ENCODE results near the gene ADRA2C.

ADRA2C gene

DNA sequence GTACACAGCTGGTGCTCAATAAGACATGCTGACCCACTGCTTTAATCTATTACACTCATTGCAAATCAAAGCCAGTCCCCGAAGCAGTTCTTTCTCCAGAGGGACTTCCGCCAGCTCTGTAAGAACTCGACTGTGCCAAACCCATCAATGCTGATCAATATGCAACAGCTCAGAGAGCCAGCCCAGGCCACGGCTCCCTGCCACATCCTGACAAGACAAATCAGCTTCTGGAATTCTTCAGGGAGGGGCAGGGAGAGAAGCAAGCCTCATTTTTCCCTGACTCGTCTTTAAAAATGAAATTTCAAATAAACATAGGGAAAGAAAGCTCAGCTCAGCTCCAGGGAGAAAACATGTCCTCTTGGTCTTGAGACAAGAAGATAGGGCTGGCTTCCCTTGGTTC, 5.3 kb upstream of the ADRA2C start:
- Histone ChIP-seq H3K36me3 (ENCODE audit: control insufficient read depth, insufficient read depth, low read length) (no peaks in the 10 kb centered on the region), H3K4me3 (ENCODE audit: low read depth, low read length) (no peak overlapping the region), H3K9ac (ENCODE audit: low read depth, low read length) (no peak overlapping the region), H3K27me3 (ENCODE audit: control insufficient read depth, insufficient read depth, low read length) (peaks cover 17% of the 10 kb centered on the region), H3K9me3 (ENCODE audit: control insufficient read depth, insufficient read depth, low read length) (no peaks in the 10 kb centered on the region), H3K4me1 (ENCODE audit: control insufficient read depth, insufficient read depth, low read length) (no peaks in the 10 kb centered on the region; the same call in 1 of the 2 replicates), H3K27ac (ENCODE audit: low read depth, low read length) (no peak overlapping the region)

- Histone ChIP-seq H3K9ac (ENCODE audit: low read depth, low read length) (no peak overlapping the region), H3K27ac (ENCODE audit: low read depth, low read length) (no peak overlapping the region), H3K36me3 (ENCODE audit: control insufficient read depth, insufficient read depth, low read length) (no peaks in the 10 kb centered on the region), H3K4me3 (ENCODE audit: low read depth, low read length) (no peak overlapping the region), H3K9me3 (ENCODE audit: control insufficient read depth, insufficient read depth, low read length) (no peaks in the 10 kb centered on the region), H3K27me3 (ENCODE audit: control insufficient read depth, insufficient read depth, low read length) (peaks cover 24% of the 10 kb centered on the region), H3K4me1 (ENCODE audit: control insufficient read depth, insufficient read depth, low read length) (no peaks in the 10 kb centered on the region; the same call in 1 of the 2 replicates)
Measured at GRCh38 chr4:3762264-3762663, 3.9 kb upstream of the ADRA2C start.

DNA sequence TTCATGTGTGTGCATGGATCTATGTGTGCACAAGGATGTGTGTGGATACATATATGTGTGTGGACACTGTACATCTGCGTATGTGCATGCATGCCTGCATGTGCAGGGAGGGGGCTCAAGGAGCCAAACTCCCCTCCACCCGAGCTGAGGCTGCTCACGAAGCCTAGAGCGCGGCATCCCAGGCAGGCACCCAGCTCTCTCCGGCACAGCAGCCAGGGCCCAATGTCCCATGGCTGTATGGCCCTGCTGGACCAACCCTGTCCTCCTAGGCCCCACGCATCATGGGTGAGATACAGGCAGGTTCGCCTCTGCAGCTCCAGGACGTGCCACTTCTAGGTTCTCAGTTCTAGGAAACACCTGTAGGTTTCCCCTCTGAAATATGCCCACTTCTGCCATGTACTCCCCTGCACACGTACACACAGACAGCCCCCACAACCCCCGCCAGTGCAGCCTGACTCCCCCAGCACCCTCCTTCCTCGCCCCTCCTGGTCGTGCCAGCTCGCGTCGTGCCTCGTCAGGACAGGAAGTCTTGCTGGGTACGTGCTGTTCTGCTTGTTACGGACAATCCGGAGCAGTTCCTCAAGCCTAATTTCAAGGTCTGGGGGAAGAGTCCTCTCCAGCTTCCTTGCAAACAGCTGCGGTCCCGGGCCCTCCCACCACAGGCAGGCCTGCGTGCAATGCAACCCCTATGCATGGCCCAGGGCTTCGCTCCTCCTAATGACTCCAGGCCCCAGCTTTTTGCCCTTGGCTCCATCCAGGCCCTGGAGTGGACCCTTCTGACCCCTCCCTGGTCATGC, 3.2 kb upstream of the ADRA2C start:
- Histone ChIP-seq H3K9me3 (ENCODE audit: control insufficient read depth, insufficient read depth, low read length) (no peaks in the 10 kb centered on the region), H3K4me1 (ENCODE audit: control insufficient read depth, insufficient read depth, low read length) (no peaks in the 10 kb centered on the region; the same call in 1 of the 2 replicates), H3K27ac (ENCODE audit: low read depth, low read length) (no peak overlapping the region), H3K4me3 (ENCODE audit: low read depth, low read length) (no peak overlapping the region), H3K9ac (ENCODE audit: low read depth, low read length) (no peak overlapping the region), H3K36me3 (ENCODE audit: control insufficient read depth, insufficient read depth, low read length) (no peaks in the 10 kb centered on the region), H3K27me3 (ENCODE audit: control insufficient read depth, insufficient read depth, low read length) (peaks cover 29% of the 10 kb centered on the region)

DNA sequence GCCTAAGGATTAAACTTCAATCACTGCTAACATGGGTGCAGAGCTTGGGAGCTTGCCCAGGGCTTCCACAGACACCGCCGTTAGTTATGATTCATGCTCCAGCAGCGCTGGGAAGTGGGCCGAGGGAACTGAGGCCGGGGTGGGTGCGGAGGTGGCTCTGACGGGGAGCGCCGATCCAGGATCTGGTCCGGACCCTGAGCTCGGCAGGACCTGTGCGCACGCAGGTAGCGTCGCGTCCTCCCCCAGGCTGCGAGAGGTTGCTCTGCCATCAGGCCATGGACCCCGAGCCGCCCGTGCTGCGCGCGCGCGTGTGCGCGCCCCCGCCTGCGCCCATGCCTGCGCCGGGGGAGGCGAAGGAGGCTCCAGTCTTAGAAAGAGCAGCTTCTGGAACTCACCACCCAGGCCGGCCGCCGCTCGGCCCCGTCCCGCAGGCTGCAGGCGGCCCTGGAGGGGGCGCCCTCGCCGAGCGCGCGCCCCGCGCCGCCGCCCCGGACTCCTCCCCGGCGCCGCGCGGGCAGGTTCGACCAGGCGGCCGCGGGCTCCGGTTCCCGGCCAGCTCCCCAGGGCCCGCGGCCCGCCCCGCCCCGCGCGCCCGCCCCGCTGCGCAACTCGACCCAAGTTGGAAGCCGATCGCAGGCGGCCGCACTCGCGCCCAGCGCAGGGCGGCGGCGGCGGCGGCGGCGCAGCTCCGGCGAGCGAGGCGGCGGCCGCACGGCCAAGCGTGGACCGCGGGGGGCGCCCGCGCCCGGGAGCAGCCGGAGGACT, 732 bp upstream of the ADRA2C start:
- peaks cover 39% of the 10 kb centered on the region for H3K27me3 ChIP-seq (ENCODE audit: control insufficient read depth, insufficient read depth, low read length)
- no peaks in the 10 kb centered on the region for H3K9me3 ChIP-seq (ENCODE audit: control insufficient read depth, insufficient read depth, low read length)
- peak overlapping the region; percentile 64 for H3K4me3 ChIP-seq (ENCODE audit: low read depth, low read length)
- no peak overlapping the region for H3K27ac ChIP-seq (ENCODE audit: low read depth, low read length)
- peaks cover 1% of the 10 kb centered on the region; the same call in 1 of the 2 replicates for H3K4me1 ChIP-seq (ENCODE audit: control insufficient read depth, insufficient read depth, low read length)
- H3K36me3 ChIP-seq (ENCODE audit: control insufficient read depth, insufficient read depth, low read length), result no peaks in the 10 kb centered on the region
- no peak overlapping the region for H3K9ac ChIP-seq (ENCODE audit: low read depth, low read length)

DNA sequence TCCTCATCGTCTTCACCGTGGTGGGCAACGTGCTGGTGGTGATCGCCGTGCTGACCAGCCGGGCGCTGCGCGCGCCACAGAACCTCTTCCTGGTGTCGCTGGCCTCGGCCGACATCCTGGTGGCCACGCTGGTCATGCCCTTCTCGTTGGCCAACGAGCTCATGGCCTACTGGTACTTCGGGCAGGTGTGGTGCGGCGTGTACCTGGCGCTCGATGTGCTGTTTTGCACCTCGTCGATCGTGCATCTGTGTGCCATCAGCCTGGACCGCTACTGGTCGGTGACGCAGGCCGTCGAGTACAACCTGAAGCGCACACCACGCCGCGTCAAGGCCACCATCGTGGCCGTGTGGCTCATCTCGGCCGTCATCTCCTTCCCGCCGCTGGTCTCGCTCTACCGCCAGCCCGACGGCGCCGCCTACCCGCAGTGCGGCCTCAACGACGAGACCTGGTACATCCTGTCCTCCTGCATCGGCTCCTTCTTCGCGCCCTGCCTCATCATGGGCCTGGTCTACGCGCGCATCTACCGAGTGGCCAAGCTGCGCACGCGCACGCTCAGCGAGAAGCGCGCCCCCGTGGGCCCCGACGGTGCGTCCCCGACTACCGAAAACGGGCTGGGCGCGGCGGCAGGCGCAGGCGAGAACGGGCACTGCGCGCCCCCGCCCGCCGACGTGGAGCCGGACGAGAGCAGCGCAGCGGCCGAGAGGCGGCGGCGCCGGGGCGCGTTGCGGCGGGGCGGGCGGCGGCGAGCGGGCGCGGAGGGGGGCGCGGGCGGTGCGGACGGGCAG, 792 bp downstream of the ADRA2C start:
- Histone ChIP-seq H3K4me1 (ENCODE audit: control insufficient read depth, insufficient read depth, low read length) (peaks cover 6% of the 10 kb centered on the region; the same call in 1 of the 2 replicates), H3K27ac (ENCODE audit: low read depth, low read length) (no peak overlapping the region), H3K9ac (ENCODE audit: low read depth, low read length) (no peak overlapping the region), H3K36me3 (ENCODE audit: control insufficient read depth, insufficient read depth, low read length) (no peaks in the 10 kb centered on the region), H3K27me3 (ENCODE audit: control insufficient read depth, insufficient read depth, low read length) (peaks cover 39% of the 10 kb centered on the region), H3K9me3 (ENCODE audit: control insufficient read depth, insufficient read depth, low read length) (no peaks in the 10 kb centered on the region), H3K4me3 (ENCODE audit: low read depth, low read length) (peak overlapping the region; percentile 56)

DNA sequence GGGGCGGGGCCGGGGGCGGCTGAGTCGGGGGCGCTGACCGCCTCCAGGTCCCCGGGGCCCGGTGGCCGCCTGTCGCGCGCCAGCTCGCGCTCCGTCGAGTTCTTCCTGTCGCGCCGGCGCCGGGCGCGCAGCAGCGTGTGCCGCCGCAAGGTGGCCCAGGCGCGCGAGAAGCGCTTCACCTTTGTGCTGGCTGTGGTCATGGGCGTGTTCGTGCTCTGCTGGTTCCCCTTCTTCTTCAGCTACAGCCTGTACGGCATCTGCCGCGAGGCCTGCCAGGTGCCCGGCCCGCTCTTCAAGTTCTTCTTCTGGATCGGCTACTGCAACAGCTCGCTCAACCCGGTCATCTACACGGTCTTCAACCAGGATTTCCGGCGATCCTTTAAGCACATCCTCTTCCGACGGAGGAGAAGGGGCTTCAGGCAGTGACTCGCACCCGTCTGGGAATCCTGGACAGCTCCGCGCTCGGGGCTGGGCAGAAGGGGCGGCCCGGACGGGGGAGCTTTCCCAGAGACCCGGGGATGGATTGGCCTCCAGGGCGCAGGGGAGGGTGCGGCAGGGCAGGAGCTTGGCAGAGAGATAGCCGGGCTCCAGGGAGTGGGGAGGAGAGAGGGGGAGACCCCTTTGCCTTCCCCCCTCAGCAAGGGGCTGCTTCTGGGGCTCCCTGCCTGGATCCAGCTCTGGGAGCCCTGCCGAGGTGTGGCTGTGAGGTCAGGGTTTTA, 1.5 kb downstream of the ADRA2C start:
- Histone ChIP-seq H3K36me3 (ENCODE audit: control insufficient read depth, insufficient read depth, low read length) (no peaks in the 10 kb centered on the region), H3K9me3 (ENCODE audit: control insufficient read depth, insufficient read depth, low read length) (no peaks in the 10 kb centered on the region), H3K4me1 (ENCODE audit: control insufficient read depth, insufficient read depth, low read length) (peaks cover 6% of the 10 kb centered on the region; the same call in 1 of the 2 replicates), H3K27ac (ENCODE audit: low read depth, low read length) (no peak overlapping the region), H3K27me3 (ENCODE audit: control insufficient read depth, insufficient read depth, low read length) (peaks cover 39% of the 10 kb centered on the region), H3K4me3 (ENCODE audit: low read depth, low read length) (no peak overlapping the region; the same call in 1 of the 2 replicates), H3K9ac (ENCODE audit: low read depth, low read length) (no peak overlapping the region)

DNA sequence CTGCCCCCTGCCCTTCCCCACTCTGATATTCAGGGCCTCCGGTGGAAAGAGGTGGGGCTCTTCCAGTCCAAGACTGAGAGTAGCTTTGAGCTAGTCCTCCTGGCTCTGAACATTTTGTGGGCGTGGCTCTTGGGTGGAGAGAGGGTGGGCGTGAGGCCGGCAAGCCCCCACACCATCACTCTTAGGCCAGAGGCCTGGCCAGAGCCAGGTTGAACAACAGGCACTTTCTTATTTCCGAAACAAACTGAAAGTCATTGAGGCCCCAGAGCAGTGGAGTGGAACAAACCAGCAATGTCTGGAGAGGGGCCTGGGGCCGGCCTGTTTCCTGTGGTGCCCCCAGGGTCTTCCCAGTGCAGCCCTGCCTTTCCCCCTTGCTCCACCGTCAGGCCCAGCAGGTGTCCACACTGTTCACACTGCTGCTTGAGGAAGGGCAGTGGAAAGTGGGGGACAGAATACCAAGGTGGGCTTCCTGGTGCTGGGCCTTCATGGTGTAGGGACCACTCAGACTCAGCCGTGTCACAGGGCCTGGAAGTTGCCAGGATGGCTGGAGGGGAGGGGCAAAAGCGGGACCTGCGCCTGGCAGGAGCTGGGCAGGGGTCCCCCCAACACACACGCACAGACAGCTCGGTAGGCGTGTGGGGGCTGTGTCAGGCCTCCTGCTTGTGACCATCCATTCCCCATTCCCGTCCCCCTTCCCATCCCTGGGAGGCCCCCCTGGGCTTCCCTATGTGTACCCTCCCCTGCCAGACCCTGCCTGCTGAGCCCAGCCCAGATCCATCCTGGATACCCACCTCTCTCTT, 2.9 kb downstream of the ADRA2C start:
- Histone ChIP-seq H3K9ac (ENCODE audit: low read depth, low read length) (no peak overlapping the region), H3K27ac (ENCODE audit: low read depth, low read length) (no peak overlapping the region), H3K4me3 (ENCODE audit: low read depth, low read length) (no peak overlapping the region), H3K36me3 (ENCODE audit: control insufficient read depth, insufficient read depth, low read length) (no peaks in the 10 kb centered on the region), H3K27me3 (ENCODE audit: control insufficient read depth, insufficient read depth, low read length) (peaks cover 35% of the 10 kb centered on the region), H3K9me3 (ENCODE audit: control insufficient read depth, insufficient read depth, low read length) (no peaks in the 10 kb centered on the region), H3K4me1 (ENCODE audit: control insufficient read depth, insufficient read depth, low read length) (peaks cover 6% of the 10 kb centered on the region; the same call in 1 of the 2 replicates)

GRCh38 chr4:3769642-3770184, 3.5 kb downstream of the ADRA2C start:
- H3K27me3 ChIP-seq (ENCODE audit: control insufficient read depth, insufficient read depth, low read length), result peaks cover 28% of the 10 kb centered on the region
- no peaks in the 10 kb centered on the region for H3K9me3 ChIP-seq (ENCODE audit: control insufficient read depth, insufficient read depth, low read length)
- H3K27ac ChIP-seq (ENCODE audit: low read depth, low read length), result no peak overlapping the region
- H3K36me3 ChIP-seq (ENCODE audit: control insufficient read depth, insufficient read depth, low read length), result no peaks in the 10 kb centered on the region
- H3K4me3 ChIP-seq (ENCODE audit: low read depth, low read length), result no peak overlapping the region
- H3K9ac ChIP-seq (ENCODE audit: low read depth, low read length), result no peak overlapping the region
- peaks cover 6% of the 10 kb centered on the region; the same call in 1 of the 2 replicates for H3K4me1 ChIP-seq (ENCODE audit: control insufficient read depth, insufficient read depth, low read length)

DNA sequence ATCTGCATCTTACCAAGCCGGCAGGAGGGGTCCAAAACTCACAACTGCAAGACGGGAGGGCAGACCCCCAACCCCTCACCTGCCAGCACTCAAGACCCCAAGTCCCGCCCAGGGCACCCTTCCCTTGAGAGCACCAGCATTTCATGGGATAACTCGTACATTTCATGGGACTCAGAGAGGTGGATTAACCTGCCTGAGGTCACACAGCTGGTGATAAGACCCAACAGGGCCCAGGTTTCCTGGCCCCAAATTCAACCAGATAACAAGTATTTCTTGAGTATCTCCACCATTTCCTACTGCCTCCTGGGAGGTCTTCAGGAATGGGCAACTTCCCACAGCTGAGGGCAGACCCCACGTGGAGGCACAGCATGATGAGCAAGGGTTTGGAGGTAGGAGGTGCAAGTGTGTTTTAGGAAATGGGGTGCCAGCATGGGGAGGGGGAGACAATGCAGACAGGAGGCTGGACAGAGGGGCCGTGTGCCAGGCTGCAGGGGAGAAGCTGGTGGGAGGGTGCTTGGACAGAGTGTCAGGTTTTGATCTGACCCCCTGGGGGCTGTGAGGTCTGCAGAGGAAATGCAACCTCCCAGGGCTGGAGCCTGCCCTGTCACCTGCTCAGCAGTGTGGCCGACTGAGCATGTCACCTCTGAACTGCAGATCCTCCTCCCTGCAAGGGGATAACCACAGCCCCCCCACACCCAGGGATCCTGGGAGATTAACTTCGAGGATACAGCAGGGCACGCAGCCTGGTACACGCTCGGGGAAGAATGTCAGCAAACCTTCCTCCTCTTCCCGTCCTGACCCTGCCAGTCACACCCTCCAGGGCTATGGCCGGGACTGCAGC, 4.4 kb downstream of the ADRA2C start:
- Histone ChIP-seq H3K4me3 (ENCODE audit: low read depth, low read length) (no peak overlapping the region), H3K4me1 (ENCODE audit: control insufficient read depth, insufficient read depth, low read length) (peaks cover 6% of the 10 kb centered on the region; the same call in 1 of the 2 replicates), H3K27me3 (ENCODE audit: control insufficient read depth, insufficient read depth, low read length) (peaks cover 22% of the 10 kb centered on the region), H3K36me3 (ENCODE audit: control insufficient read depth, insufficient read depth, low read length) (no peaks in the 10 kb centered on the region), H3K9ac (ENCODE audit: low read depth, low read length) (no peak overlapping the region), H3K27ac (ENCODE audit: low read depth, low read length) (no peak overlapping the region), H3K9me3 (ENCODE audit: control insufficient read depth, insufficient read depth, low read length) (no peaks in the 10 kb centered on the region)
